NCI-H1417 (cell line): Measurements from ENCODE around the gene RGS3.
A peak's percentile ranks its signal among the peaks of the same experiment; 100 is the strongest.
"Not testable (repeated sequence)": the region's sequence is repeated elsewhere in the genome, so short reads cannot be mapped to it uniquely, and the experiment has no call there.

Source experiments
- DNase-seq, 3 experiments: peaks; one replicate each; lab custom pipeline; 2025; lab: John Stamatoyannopoulos, UW

RGS3 gene

DNA sequence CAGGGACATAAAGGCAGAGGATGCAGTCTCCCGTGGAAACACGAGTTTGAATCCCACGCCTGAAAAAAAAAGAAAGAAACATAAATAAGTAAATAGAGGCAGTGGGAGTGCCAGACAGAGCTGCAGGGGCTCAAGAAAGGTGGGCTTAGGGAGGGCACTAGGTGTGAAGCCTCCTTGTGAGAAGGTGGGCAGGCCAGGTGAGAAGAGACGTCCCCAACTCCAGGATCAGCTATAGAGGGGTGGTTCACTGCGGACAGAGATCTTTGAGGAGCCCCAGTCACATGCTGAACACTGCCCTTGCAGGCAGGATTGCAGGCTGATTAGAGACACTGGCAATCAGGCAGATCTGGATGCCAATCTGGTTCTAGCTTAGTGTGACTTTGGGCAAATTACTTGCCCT, 172.1 kb downstream of the RGS3 start:
- no peak for DNase-seq

DNA sequence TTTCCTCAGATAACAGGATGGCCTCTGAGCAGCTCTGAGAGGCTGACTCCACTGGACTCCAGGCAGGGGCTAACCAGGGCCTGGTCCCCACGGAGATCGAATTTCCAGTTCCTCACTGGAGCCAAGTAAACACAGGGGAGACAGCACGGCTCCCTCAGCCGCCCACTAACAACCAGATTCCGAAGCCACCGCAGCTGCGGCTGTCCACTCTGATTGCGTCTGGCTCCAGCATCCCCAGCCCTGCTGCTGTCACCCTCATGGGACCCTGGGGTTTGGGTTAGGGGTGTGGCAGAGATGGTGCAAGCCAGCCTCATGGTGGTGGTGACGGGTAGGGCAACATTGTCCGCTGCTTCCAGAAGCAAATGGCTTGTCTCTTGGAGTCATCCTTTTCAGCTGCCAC, 172.6 kb downstream of the RGS3 start:
- peak in 2 of 3 experiments; percentile 1 to 28 for DNase-seq

DNA sequence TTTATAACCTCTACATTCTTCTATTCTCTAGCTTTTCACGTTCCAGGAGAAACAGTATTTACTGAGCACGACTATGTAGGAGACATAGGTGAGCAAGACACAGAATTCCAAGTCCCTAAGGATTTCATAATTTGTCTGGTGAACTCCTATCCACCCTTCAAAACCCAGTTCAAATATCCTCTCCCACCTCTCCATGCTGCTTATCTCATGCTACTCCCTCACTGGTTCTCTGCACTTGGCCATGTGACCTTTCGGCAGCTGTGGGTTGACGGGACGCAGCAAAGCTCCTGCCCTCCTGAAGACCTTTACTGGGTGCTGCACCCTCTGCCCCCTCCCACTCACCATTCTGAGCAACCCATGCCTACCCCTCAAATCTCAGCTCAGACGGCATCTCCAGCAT, 173.2 kb downstream of the RGS3 start:
- DNase-seq: no peak

DNA sequence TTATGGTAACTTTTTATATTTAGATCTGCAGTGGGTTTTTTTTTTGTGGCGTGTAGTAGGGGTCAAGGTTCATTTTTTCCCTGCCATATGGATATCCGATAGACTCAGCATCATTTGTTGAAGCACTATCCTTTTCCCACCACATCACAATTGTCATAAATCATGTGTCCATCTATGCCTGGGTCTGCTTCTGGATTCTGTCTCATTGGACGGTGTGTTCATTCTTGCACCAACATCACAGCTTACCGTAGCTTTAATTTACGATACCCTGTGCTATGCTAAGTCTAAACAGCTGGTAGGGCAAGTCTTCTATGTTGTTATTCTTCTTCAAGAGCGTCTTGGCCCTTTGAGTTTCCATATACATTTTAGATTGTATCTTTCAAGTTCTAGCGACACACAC, 175.0 kb downstream of the RGS3 start:
- no peak for DNase-seq

DNA sequence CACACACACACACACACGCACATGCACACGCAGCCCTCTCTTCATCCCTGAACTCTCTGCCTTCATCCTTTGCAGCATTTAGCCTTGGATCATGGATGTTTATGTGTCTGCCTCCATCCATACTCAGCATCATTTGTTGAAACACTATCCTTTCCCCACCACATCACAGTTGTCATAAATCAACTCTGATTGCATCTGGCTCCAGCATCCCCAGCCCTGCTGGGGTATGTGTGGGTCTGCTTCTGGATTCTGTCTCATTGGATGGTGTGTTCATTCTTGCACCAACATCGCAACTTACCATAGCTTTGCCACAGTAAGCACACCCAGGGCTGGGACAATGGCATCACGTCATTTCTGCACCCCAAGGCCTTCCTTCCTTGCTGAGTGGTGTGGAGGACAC, 175.4 kb downstream of the RGS3 start:
- DNase-seq: no peak

DNA sequence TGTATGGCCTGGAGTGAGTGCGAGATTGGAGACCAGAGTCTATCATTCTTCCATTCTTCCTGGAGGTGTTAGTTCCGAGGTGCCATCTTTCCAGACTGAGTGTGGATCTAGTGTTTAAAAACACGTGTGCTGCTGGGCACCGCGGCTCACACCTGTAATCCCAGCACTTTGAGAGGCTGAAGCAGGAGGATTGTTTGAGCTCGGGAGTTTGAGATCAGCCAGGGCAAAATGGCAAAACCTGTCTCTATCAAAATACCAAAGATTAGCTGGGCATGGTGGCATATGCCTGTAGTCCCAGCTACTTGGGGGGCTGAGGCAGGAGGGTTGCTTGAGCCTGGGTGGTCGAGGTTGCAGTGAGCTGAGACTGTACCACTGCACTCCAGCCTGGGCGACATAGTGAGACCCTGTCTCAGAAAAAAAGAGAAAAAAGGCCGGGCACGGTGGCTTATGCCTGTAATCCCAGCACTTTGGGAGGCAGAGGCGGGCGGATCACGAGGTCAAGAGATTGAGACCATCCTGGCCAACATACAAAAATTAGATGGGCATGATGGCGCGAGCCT, 176.0 kb downstream of the RGS3 start:
- not testable (repeated sequence) for DNase-seq

DNA sequence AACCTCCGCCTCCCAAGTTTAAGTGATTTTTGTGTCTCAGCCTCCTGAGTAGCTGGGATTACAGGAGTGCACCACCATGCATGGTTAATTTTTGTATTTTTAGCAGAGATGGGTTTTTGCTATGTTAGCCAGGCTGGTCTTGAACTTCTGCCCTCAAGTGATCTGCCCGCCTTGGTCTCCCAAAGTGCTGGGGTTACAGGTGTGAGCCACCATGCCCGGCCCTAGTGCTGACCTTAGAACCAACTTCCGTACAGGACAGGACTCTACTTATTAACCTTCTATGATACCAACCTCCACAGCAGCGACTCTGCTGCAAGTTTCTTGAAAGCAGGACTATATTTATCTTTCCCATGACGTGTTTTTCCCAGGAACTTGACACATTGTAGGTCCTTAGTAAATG, 176.9 kb downstream of the RGS3 start:
- DNase-seq: no peak

DNA sequence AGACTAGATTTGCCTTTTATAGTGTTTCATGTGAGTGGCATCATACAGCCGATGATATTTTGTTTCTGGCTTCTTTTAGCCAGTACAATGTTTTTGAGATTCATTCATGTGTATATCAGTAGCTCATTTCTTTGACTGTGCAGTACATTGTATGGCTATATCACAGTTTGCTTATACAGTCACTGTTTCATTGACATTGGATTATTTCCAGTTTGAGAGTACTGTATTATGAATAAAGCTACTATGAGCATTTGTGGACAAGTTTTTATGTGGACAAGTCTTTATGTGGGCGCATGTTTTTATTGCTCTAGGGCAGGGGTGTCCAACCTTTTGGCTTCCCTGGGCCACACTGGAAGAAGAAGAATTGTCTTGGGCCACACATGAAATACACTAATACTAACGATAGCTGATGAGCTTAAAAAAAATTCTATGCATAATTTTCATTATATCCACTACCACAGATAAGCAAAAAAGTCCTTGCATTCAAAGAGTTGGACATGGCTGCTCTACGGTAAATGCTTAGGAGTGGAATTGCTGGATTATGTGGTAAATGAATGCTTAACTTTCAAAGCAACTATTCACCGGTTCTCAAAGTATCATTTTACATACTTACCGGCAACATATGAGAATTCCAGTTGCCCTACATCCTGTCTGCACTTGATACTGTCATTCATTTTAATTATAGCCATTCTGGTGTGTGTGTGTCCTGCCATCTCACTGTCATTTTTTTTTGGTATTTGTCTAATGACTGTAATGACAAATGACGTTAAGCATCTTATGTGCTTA, 177.8 kb downstream of the RGS3 start:
- peak in 1 of 3 experiments; percentile 27 for DNase-seq

DNA sequence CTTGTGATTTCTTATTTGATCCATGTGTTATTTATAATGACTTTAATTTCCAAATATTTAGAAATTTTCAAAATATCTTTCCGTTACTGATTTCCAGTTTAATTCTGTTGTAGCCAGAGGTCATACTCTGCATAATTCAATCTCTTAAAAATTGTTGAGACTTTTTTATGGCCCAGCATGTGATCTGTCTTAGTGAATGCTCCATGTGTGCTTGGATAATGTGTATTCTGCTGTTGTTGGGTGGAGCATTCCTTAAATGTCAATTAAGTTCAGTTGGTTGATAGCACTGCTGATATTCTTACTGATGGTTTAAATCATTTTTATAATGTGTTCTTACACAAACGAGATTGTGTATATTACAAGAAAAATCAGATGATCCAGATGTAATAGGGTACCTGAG, 180.8 kb downstream of the RGS3 start:
- DNase-seq: peak in 1 of 3 experiments; percentile 13

DNA sequence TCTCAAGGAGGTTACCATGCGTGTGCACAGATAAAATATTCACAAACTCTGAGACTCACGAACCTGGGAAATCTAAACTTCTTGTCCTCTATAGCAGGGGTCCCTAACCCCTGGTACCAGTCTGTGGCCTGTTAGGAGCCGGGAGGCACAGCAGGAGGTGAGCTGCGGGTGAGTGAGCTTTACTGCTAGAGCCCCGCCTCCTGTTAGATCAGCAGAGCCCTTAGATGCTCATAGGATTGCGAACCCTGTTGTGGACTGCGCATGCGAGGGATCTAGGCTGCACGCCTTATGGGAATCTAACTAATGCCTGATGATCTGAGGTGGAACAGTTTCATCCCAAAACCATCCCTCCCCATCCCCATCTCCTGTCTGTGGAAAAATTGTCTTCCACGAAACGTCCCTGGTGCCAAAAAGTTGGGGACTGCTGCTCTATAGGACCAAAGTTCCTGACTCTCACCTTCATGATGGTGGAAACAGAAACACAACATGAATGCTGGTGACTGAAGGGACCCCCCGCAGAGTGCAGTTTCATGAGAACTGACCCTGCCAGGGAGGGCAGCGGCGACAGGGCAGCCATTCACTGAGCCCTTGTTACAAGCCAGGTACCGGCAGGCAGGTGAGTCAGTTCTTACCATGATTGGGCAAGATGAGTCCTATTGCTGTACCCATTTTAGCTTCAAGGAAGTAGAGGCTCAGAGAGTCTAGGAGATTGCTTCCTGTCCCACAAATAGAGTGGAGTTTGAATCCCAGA, 181.9 kb downstream of the RGS3 start:
- no peak for DNase-seq

DNA sequence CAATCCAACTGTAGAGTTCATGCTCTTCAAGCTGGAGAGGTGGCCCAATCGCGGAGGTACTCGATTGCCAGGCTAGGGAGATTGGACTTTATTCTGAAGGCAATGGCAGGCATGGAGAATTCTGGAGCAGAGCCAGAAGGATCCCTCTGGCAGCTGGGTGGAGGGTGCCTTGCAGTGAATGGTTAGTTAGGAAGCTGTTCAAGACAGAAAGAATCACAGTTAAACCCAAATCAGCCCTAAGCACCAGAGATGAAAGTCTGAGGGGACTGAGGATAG, 182.4 kb downstream of the RGS3 start:
- DNase-seq: no peak

DNA sequence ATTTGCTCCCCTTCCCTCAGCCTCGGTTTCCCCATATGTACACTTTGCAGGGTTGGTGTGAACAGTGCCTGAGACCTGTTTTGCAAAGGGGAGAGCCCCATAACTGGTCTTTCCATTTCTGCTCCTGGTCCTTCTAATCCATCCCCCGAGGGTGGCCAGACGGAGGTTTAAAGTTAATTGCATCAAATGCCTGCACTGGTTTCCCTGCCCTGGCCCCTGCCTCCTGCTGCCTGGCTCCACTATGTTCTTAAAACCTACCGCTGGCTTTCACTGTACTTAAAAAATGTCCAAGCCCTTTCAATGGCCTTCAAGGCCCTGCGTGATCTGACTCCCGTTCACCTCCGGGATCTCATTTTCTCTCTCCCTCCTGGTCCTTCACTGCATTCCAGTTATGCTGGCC, 183.0 kb downstream of the RGS3 start:
- DNase-seq: no peak
